CD4-positive, alpha-beta T cell treated with Interleukin-17A for 1 hour (primary cell): ENCODE measurements around the gene PSTPIP1.

ENCODE experiments used
- DNase-seq: peaks from one replicate; pipeline ENCODE4 v3.0.0-alpha.2; 2020

PSTPIP1 gene

GRCh38 chr15:77001966-77002365, 7.0 kb downstream of the PSTPIP1 start:
- no peak for DNase-seq

- no peak for DNase-seq
Observed at GRCh38 chr15:77002436-77002835, 7.5 kb downstream of the PSTPIP1 start.

- peak; percentile 78 for DNase-seq
Observed at GRCh38 chr15:77002954-77003912, 8.3 kb downstream of the PSTPIP1 start.

- DNase-seq, result no peak
Observed at GRCh38 chr15:77004189-77004588, 9.3 kb downstream of the PSTPIP1 start.

- DNase-seq, result no peak
Observed at GRCh38 chr15:77009176-77009575, 14.2 kb downstream of the PSTPIP1 start.

- DNase-seq, result no peak
Observed at GRCh38 chr15:77009646-77010311, 14.9 kb downstream of the PSTPIP1 start.

- DNase-seq, result no peak
Observed at GRCh38 chr15:77010312-77010686, 15.4 kb downstream of the PSTPIP1 start.

GRCh38 chr15:77010857-77011256, 15.9 kb downstream of the PSTPIP1 start:
- DNase-seq, result peak; percentile 41

GRCh38 chr15:77012117-77012712, 17.3 kb downstream of the PSTPIP1 start:
- no peak for DNase-seq

GRCh38 chr15:77012868-77013267, 17.9 kb downstream of the PSTPIP1 start:
- peak; percentile 64 for DNase-seq

GRCh38 chr15:77013776-77014131, 18.8 kb downstream of the PSTPIP1 start:
- peak; percentile 85 for DNase-seq

- peak; percentile 43 for DNase-seq
Observed at GRCh38 chr15:77014132-77015081, 19.5 kb downstream of the PSTPIP1 start.

- DNase-seq, result no peak
Observed at GRCh38 chr15:77015646-77016320, 20.9 kb downstream of the PSTPIP1 start.

GRCh38 chr15:77016321-77016695, 21.4 kb downstream of the PSTPIP1 start:
- DNase-seq, result no peak

GRCh38 chr15:77017091-77017660, 22.2 kb downstream of the PSTPIP1 start:
- no peak for DNase-seq

GRCh38 chr15:77017761-77018720, 23.1 kb downstream of the PSTPIP1 start:
- no peak for DNase-seq

GRCh38 chr15:77018796-77019505, 24.0 kb downstream of the PSTPIP1 start:
- no peak for DNase-seq

- DNase-seq, result no peak
Observed at GRCh38 chr15:77019521-77020331, 24.8 kb downstream of the PSTPIP1 start.
